HepG2 (cell line): ENCODE results near the gene DUS1L. TPM values are rescaled to one million over a fixed set of nuclear protein-coding genes. Genes with fewer than 3 reads are reported as not detected.

ENCODE experiments used
- AHR ChIP-seq: IDR thresholded peaks from 2 replicates; pipeline ENCODE4 v1.6.1; 2018; ENCODE audit warnings: missing genetic modification reagents, missing compliant biosample characterization
- CSRNP1 ChIP-seq: sonication (generic); formaldehyde crosslinking; IDR thresholded peaks from 2 replicates; pipeline ENCODE4 v1.8.1; 2023; ENCODE audit warnings: mild to moderate bottlenecking, missing genetic modification reagents
- ISX ChIP-seq: sonication (generic); formaldehyde crosslinking; conservative IDR thresholded peaks from 2 replicates; pipeline ENCODE4 v1.5.0; 2020; ENCODE audit warnings: missing genetic modification reagents
- KLF9 ChIP-seq: IDR thresholded peaks from 2 replicates; pipeline ENCODE4 v1.6.1; 2016; ENCODE audit warnings: low read depth
- MBNL3 ChIP-seq: fragments of 250-450 bp; sonication (Bioruptor Pico); conservative IDR thresholded peaks from 2 replicates; pipeline ENCODE4 v1.8.0; 2022; ENCODE audit warnings: mild to moderate bottlenecking, inconsistent platforms
- MLXIP ChIP-seq: sonication (generic); formaldehyde crosslinking; IDR thresholded peaks from 2 replicates; pipeline ENCODE4 v1.9.0; 2021; ENCODE audit warnings: missing genetic modification reagents, borderline replicate concordance
- NFKBIZ ChIP-seq: IDR thresholded peaks from 2 replicates; pipeline ENCODE4 v1.6.1; 2018; ENCODE audit warnings: missing genetic modification reagents, missing compliant biosample characterization
- NR2C2 ChIP-seq: sonication (generic); formaldehyde crosslinking; IDR thresholded peaks from 2 replicates; pipeline ENCODE4 v1.4.0; 2020; ENCODE audit warnings: missing genetic modification reagents, mild to moderate bottlenecking, moderate library complexity, borderline replicate concordance
- PAWR ChIP-seq: sonication (generic); formaldehyde crosslinking; IDR thresholded peaks from 2 replicates; pipeline ENCODE4 v1.4.0; 2020; ENCODE audit warnings: missing genetic modification reagents, mild to moderate bottlenecking, borderline replicate concordance
- SETDB1 ChIP-seq: sonication (generic); formaldehyde crosslinking; IDR thresholded peaks from 2 replicates; pipeline ENCODE4 v1.5.1; 2020; ENCODE audit warnings: missing genetic modification reagents, mild to moderate bottlenecking, borderline replicate concordance
- ZC3H13 ChIP-seq: sonication (generic); formaldehyde crosslinking; IDR thresholded peaks from 2 replicates; pipeline ENCODE4 v1.8.1; 2023; ENCODE audit warnings: mild to moderate bottlenecking, missing genetic modification reagents, moderate library complexity
- ZNF124 ChIP-seq: sonication (generic); formaldehyde crosslinking; IDR thresholded peaks from 2 replicates; pipeline ENCODE4 v1.4.0; 2020; ENCODE audit warnings: missing genetic modification reagents
- ZNF276 ChIP-seq: sonication (generic); formaldehyde crosslinking; IDR thresholded peaks from 2 replicates; pipeline ENCODE4 v1.4.0; 2020; ENCODE audit warnings: mild to moderate bottlenecking, low read depth, missing genetic modification reagents
- ZNF362 ChIP-seq: sonication (generic); formaldehyde crosslinking; IDR thresholded peaks from 2 replicates; pipeline ENCODE4 v1.4.0; 2020; ENCODE audit warnings: missing genetic modification reagents, mild to moderate bottlenecking, borderline replicate concordance
- ZNF546 ChIP-seq: sonication (generic); formaldehyde crosslinking; conservative IDR thresholded peaks from 2 replicates; pipeline ENCODE4 v1.8.1; 2023; ENCODE audit warnings: mild to moderate bottlenecking, missing genetic modification reagents
- ZNF570 ChIP-seq: sonication (generic); formaldehyde crosslinking; IDR thresholded peaks from 2 replicates; pipeline ENCODE4 v1.4.0; 2020; ENCODE audit warnings: mild to moderate bottlenecking, missing genetic modification reagents, borderline replicate concordance
- ZNF710 ChIP-seq: sonication (generic); formaldehyde crosslinking; IDR thresholded peaks from 2 replicates; pipeline ENCODE4 v1.5.0; 2020; ENCODE audit warnings: mild to moderate bottlenecking, missing genetic modification reagents, borderline replicate concordance
- polyA plus RNA-seq, 8 experiments: library from polyadenylated mRNA; depleted of rRNA in 3 of 8; stranded (reverse) in 7 of 8; unstranded in 1 of 8; fragments of >200 nt; fragmentation: Illumina TruSeq in 4 of 8; extraction: Trizol in 4 of 8; gene quantifications; 2 replicates each; pipeline versions ENCODE4 v1.2.1 to v1.2.3, GENCODE V29; 2011 to 2016; ENCODE audit warnings: low read depth in 4 of 8, missing spikeins in 1 of 8, mixed read lengths in 1 of 8; ENCODE audit not compliant: insufficient read depth in 1 of 8
- total RNA-seq, 5 experiments: library from RNA; depleted of rRNA; stranded (reverse); fragments of >200 nt; fragmentation: Illumina TruSeq; extraction: Trizol; gene quantifications; 2 replicates each; pipeline ENCODE4 v1.2.3, GENCODE V29; 2016; ENCODE audit warnings: low read depth in 1 of 5

The DUS1L gene
- total and polyA plus RNA-seq, 2 of the 13 experiments (the other 11 are each of a cell fraction or from before 2014, with no cell fraction given), result 81.0 to 109 TPM

- peak; percentile 42; the same call in 1 of the 2 replicates for TF ChIP-seq ZNF362 (CRISPR knock-in tag)
- TF ChIP-seq NFKBIZ (CRISPR knock-in tag), result no peak
- TF ChIP-seq AHR (CRISPR knock-in tag), result 0 out of 2 replicates have a peak, but pooled peaks have one; percentile 64
- TF ChIP-seq ZNF124 (CRISPR knock-in tag), result 0 out of 2 replicates have a peak, but pooled peaks have one; percentile 44
- TF ChIP-seq PAWR (CRISPR knock-in tag), result peak; percentile 70; the same call in 1 of the 2 replicates
- 0 out of 2 replicates have a peak, but pooled peaks have one; percentile 30 for TF ChIP-seq ZNF570 (CRISPR knock-in tag)
- no peak for TF ChIP-seq MBNL3 (CRISPR knock-in tag)
- no peak for TF ChIP-seq SETDB1 (CRISPR knock-in tag)
- TF ChIP-seq ZNF546 (CRISPR knock-in tag), result peak; percentile 89; the same call in 1 of the 2 replicates
- no peak; the same call in 1 of the 2 replicates for TF ChIP-seq ZNF710
- TF ChIP-seq MLXIP (CRISPR knock-in tag), result no peak
- no peak; the same call in 1 of the 2 replicates for TF ChIP-seq CSRNP1
- TF ChIP-seq ISX (CRISPR knock-in tag), result no peak
- TF ChIP-seq ZC3H13, result peak; percentile 87
- TF ChIP-seq ZNF276, result no peak
- 0 out of 2 replicates have a peak, but pooled peaks have one; percentile 49 for TF ChIP-seq KLF9 (CRISPR knock-in tag)
- TF ChIP-seq NR2C2 (CRISPR knock-in tag), result peak; percentile 90
These were observed 8.6 kb downstream of the DUS1L start (continued) for GRCh38 chr17:82056729-82057621.
